Cardiac septum (tissue), 1 donor: Measurements from ENCODE around the gene GRM7. TPM values are rescaled to one million over a fixed set of nuclear protein-coding genes. Genes with fewer than 3 reads are reported as not detected.

Experiments used
- DNase-seq: peaks from one replicate; pipeline ENCODE4 v3.0.0-alpha.2; 2020; ENCODE audit warnings: low spot score
- intact Hi-C: fragments of 100-400 bp; cut with DNase I; formaldehyde crosslinking; loops from one replicate; pipeline ENCODE4 v1.14.0; 2022
- total RNA-seq: library from RNA; stranded (reverse); fragmentation: NEBNext Ultra II Directional; extraction: Animal tissue kit (Norgen Biotek cat#: 25700); gene quantifications from one replicate; pipeline ENCODE4 v1.2.1, GENCODE V29; 2021
- donor health status: DM: no; HTN: no; CAD: no.

Gene GRM7
- total RNA-seq, 1 donor from 2014 or later: not detected

DNA sequence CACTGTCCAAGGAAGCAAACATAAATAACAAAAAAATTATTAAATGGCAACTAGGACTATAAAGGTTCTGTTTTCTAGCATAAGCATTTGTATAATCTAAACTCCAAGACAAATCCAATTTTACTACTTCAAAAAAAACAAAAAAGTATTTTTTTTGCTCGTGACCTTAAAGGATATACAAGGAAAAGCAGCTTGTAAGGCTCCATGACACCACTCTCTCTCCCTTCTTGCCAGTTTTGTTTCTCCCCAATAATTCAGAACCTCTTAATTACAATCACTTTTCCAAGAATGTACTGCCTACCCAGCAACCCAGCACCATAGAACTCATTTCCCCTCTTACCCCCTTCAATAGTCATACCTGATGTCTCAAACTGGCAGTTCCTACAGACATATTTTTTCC, 496.2 kb downstream of the GRM7 start:
- intact Hi-C loops: no loop called here
- DNase-seq: no peak

DNA sequence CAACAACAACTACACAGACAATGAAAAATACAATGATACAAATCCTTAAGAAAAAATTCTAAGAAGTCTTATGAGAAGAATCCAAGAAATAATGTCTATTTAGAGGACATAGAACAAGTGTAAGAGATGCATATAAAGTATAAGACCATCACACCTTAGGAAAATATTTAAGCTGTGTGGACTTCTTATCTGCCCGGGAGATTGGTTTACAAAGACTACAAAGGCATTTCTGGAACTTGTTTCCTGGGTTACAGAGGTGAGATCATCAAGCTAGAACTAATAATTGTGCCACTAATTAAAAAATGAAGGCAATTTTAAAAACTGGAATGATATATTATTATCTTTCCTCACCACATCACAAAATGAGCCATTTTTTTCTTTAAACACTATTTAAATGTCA, 507.1 kb downstream of the GRM7 start:
- DNase-seq: no peak
- intact Hi-C loops: no loop called here

DNA sequence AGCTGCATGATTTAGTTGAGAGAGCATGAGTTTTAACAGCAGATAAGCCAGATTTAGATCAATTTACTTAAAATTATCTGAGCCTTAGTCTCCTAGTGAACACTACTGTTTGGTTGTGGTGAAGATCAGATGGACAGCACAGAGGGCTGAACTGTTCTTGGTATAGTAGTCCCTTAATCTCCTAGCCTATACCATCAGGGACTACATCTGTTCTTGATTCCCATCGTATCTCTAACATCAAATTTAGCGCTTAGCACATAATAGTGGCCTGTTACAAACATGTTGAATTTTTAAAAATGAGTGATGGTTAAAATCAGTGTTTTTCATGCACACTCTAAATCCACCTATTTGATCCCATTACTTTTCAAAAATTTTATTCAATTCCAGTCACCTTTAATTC, 507.7 kb downstream of the GRM7 start:
- no peak for DNase-seq
- intact Hi-C loops: no loop called here

DNA sequence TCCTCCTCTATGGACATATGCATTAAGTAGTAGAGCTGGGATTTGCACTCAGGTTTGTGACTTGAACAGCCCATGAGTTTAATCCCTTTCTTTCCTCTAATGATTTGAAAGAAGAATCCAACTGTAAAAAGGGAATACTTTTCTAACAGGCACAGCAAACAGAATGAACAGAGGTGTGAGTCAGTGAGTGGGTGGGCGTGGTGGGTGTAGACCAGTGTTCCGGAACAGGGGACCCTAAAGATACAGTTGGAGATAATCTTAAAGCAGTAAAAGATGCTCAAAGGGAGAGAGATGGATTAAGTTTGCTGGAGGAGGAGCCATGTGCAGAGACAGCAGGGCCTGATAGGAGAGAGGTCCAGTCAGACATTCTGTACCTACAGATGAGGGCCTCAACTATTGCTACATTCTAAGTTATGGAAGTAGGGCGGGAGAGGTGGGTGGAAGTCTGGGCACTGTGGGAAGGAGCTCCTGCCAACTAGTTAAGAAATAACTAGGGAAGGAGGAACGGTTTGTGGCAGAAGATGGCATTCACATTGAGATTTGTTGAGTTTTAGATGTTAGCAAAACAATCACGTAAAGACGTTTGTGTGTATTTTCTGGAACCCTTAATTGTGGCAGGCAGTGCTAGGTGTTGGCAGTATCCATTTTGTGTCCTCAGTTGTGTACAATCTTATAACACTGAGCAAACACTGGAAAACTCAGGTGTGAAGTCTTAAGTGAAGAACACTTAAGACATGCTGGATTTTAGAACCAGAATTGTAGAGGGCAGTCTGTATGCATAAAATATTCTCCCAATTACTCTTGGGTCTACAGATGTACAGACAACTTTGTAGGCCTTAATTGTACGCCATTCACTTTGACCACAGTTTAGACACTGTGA, 511.0 kb downstream of the GRM7 start:
- no peak for DNase-seq
- intact Hi-C loops: no loop called here

DNA sequence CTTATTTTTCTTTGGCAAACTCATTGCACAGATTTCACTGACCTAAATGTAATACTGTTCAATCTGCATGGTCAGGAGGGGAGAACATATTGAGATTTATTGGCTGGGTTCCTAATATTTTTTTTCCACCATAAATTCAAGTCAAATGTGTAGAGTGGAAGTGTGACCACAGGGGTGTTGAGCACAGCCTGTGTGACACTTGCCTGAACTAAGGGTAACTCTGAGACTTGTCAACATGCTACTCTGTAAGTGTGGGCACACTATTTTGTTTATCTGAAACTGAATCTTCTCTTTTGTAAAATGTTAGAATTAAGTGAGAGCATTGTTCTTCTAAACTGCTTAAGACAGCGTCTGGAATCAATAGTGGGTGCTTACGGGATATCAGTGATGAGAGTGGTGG, 516.2 kb downstream of the GRM7 start:
- intact Hi-C loops: no loop called here
- DNase-seq: no peak

DNA sequence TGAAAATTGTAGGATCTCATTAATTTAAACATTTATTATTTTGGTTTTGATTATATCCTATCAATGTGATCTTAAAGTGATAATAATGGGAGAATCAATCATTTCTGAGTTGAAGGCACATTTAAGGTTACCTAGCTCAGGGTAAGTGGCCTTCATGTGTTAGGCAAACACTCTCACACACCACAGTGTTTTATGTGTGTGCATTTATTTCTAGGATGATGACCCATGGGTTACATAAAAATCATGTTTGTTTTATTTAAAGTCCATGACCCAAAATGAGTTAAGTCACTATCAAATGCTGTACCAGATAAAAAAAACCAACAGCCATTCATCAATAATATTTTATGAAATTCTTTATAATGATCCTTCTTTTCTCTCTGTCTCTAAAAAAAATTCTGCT, 520.8 kb downstream of the GRM7 start:
- intact Hi-C loops: no loop called here
- no peak for DNase-seq

DNA sequence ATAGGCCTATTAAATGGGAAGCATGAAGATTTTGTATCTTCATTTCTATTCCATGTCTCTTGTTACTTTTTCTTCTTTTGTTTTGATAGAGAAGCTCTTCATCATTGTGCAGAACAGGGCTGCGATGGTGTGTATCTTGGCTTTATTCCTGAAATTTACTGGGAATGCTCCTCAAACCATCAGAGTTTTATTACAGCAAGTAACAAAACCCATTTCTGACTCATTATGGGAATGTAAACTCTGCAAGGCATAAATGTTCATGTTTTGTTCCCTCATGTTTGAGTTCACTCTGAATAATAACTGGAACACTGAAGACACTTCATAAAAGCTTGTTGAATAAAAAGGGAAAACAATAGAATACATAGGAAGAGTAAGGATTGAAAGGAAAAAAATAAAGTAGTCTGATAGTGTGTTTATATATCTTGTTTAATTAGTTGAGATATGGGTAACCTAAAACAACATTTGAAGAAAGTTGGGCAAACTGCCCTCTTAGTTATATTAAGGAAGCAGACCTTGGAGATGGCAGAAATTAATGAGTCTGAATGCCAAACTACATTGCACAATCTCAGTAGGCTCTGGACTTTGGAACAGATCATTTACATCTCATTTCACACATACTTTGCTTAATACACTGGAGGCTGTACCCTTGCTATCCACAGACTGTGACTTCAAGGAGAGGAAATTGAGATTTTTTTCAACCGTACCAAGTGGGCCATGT, 521.5 kb downstream of the GRM7 start:
- intact Hi-C loops: no loop called here

DNA sequence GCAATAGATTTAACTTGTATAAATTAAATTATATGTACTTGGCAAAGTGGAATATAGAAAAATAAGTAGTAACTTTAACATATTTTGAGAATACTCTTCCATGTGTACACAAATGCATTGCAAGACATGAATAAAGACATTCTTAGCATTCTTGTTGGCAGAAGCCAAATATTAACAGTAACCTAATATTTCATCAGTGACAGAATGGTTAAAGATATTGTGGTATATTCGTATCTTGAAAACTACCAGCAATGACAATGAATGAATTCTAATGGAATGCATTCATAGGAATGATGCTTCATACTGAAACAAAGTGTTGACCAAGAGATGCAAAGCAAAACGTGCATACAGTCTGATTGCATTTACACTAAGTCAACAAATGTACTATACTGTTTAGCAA, 524.7 kb downstream of the GRM7 start:
- intact Hi-C loops: no loop called here
- DNase-seq: no peak

More for the DNA sequence above, 521.5 kb downstream of the GRM7 start:
- no peak for DNase-seq

DNA sequence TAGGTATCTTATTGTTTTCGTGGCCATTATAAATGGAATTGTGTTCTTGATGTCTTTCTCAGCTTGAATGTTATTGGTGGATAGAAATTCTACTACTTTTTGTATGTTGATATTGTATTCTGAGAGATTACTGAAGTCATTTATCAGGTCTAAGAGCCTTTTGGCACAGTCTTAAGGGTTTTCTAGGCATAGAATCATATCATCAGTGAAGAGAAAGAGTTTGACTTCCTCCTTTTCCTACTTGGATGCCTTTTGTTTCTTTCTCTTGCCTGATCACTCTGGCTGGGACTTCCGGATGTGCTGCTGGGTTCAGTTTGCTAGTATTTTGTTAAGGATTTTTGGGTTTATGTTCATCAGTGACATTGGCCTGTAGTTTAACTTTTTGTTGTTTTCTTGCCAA, 527.1 kb downstream of the GRM7 start:
- no peak for DNase-seq
- intact Hi-C loops: no loop called here

DNA sequence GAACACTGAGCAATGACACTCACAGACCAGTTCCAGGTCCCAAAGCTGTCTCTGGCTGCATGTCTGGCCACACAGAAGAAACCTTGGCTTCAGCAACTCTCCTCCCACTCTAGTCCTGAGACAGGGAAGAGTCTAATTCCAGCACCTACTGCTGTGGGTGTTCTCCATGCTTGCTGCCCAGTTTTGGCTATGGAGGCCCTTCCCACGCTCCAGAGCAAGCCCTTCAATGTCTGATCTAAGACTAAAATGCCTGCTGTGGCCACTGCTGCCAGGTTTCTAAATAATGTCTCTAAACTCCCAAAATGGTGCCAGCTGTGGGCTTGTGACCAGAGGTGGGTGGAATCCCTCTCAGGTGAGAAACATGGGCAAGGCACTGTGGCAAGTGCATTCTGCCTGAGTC, 531.3 kb downstream of the GRM7 start:
- intact Hi-C loops: no loop called here
- no peak for DNase-seq

DNA sequence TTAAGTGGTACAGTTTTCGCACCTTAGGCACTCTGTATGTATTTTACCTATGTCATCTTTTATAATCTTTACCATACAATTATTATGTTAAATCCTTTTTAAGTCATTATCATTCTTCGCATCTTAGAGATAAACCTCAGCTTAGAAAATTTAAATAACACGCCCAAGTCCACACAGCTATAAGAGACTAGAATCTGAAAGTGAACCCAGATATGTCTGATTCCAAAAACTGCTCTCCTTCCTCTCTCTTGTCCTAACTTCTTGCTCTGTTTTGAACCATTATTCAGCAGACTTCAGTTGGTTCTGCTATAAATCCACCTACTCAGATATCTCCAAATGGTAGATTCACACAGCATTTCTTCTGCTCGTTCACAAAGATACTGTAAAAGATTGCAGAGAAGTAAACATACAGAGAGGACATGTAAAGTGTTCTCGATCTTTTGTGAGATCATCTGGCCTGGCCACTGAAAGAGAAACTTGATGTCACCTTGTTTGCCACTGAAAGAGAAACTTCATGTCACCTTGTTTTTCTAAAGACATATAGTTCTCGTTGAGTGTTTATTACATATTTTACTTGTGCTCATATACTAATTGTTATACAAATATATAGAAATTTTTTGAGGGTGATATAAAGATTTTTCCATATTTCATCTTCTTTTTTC, 533.2 kb downstream of the GRM7 start:
- intact Hi-C loops: no loop called here
- DNase-seq: no peak

DNA sequence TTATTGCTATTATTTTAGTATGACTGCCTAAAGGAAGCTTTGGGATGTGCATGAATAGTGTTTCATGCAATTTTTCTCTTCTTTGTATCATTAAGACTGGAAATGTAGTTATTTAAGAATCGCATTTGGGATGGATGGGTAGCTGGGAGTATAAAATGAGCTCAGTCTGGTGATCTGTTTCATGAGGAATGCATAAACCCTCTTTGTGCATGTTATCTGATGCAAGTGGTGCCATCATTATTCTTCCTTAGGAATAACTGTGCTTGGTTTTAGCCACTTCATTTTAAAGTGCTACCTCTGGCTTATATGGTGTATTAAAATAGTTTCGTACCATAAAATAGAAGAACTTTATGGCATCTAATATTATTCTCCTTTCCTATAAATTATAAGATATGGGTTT, 535.6 kb downstream of the GRM7 start:
- DNase-seq: no peak
- intact Hi-C loops: no loop called here

DNA sequence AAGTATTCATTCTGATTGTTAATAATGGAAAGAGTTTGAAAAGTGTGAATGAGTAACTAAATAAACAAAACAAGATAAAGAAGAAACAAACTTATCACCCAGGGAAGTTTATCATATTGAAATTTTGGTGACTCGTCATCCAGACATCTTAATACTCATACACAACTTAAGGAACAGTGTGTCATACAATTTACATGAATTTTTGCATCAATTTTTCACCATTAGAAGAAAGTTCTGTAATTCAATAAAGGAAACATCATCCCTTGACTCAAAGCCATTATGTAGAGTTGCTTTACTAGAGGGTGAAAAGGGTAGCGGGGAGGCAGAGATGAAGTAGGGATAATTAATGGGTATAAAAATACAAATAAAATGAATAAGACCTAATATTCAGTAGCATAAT, 536.2 kb downstream of the GRM7 start:
- intact Hi-C loops: no loop called here
- no peak for DNase-seq

DNA sequence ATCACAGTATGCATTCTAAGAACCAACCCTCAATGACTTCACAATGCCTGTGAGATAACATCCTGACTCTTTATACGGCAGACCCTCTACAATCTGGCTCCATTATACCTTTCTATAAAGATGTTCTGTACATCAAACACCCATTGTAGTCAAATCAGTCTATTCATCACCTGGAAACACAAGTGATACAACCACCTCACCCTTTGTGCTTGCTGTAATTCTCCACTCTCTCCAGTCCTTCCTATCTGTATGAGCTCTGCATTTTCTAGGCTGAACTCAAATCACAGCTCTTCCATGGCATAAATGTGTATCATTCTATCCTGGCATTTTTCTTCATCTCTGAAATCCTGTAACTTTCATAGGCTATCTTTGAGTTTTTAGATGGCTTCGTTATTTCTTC, 539.4 kb downstream of the GRM7 start:
- intact Hi-C loops: no loop called here
- DNase-seq: no peak

DNA sequence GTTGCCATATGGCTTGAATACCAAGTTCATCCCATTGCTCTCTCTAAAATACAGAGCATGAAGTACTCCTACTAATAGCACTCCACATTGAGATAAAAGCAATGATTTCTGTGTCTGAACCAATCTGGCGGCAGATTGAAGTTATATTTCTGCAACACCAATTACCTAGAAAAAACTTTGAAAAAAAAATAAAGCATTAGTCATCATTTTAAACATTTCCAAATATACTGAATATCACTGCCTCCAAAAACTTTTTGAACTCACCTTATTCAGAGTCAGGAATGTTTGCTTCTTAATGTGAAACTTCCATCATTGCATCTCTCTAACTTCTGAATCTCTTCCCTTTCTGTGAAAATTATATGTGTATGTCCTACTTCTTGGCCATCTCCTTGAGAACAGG, 540.5 kb downstream of the GRM7 start:
- DNase-seq: no peak
- intact Hi-C loops: no loop called here

DNA sequence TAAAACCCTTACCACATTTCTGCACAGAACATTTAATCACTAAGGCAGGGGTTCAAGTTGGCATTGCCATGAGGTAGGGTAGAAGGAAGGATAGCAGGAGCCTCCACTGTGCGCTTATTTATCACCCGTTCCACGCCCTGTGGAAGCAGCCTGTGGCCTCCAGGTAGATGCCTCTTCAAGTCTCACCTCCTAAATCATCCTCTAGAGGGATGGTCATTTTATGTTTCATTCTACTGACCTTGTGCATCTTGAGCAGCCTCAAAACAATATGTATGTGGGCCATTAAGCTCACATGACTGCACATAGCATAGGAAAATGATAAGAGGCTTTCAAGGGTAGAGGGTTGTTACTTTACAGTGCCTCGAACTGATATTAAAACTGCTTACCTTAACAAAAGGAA, 546.2 kb downstream of the GRM7 start:
- intact Hi-C loops: no loop called here

DNA sequence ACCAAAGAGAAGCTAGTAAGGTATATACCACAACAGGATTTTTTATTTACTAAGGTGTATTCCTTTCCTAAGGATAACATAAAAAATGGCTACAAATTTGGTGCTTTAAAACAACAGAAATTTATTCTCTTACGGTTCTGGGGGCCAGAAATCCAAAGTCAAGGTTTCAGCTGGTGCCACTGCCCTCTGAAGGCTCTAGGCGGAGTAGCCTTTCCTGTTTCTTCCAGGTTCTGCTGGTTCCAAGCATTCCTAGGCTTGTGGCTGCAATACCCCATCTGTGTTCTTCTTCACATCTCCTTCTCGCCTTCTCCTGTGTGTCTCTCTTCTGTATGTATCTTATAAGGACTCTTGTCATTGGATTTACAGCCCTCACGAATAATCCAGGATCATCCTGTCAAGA, 549.9 kb downstream of the GRM7 start:
- intact Hi-C loops: no loop called here
- DNase-seq: no peak

More for the DNA sequence above, 546.2 kb downstream of the GRM7 start:
- DNase-seq: no peak

DNA sequence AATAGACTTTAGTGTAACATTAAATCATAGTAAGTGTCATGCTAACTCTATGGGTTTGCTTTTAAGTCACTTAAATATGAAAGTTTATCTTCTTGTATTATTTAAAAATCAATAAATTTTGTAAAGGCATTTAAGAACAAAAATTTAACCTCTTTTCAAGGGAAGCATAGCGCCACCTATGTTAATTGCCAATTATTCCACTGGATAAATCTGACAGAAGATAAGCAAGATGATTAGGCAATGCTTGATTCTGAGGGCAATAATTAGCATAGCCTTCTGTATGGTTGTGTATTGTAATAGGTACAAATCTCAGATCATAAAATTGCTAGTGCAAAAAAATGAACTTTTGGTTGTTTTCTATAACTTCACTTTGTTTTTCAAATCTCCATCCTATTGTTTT, 560.1 kb downstream of the GRM7 start:
- DNase-seq: no peak
- intact Hi-C loops: no loop called here

DNA sequence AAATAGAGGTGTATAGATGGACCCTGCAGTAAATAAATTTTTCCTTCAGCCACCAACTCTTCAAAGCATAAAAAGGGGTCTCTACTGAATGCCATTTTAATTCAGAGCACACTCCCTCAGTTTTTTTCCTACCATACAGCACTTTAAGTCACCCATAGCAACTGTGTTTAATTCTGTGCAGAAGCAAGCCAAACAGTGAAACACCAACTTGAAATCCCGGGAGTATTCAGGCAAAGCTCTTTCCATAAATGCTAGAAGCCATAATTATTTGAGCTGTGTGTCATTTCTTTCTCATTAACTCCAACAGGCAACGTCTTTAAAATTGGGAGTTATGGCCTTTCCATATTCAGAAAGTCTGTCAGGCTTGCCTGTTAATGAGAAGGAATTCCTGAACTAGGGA, 562.1 kb downstream of the GRM7 start:
- intact Hi-C loops: no loop called here
- DNase-seq: no peak

DNA sequence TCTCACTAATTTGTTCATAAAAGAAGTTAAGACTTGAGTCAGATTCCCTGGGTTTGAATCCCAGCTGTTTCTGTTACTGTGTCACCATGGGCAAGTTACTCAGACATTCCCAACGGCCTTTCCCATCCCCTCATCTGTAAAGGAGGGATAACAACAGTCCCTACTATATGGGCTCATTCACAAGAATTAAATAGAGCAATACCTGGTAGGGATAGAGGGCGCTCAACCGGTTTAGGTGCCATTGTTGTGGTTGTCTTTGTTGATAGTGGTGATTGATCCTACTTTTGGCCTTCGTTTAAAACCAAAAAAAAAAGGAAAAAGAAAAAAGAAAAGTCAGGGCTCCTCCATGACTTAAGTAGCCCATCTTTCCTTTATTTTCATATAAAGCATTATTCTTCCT, 563.1 kb downstream of the GRM7 start:
- intact Hi-C loops: no loop called here

More for the DNA sequence above, 563.1 kb downstream of the GRM7 start:
- DNase-seq: no peak
